ENCODE results near the gene ALG14.

The ALG14 gene

GRCh38 chr1:94962409-94963265 lies 110.1 kb downstream of the ALG14 start:
- H3K9ac ChIP-seq (ENCODE audit: low read depth, low read length) = no peak overlapping the region
- H3K36me3 ChIP-seq (ENCODE audit: insufficient read depth, low read length) = no peaks in the 10 kb centered on the region
- H3K4me1 ChIP-seq (ENCODE audit: insufficient read depth, low read length) = no peaks in the 10 kb centered on the region
- H3K9me3 ChIP-seq (ENCODE audit: control insufficient read depth, insufficient read depth, low read length) = no peaks in the 10 kb centered on the region

GRCh38 chr1:94961988-94962387 lies 110.8 kb downstream of the ALG14 start:
- no peaks in the 10 kb centered on the region for H3K9me3 ChIP-seq (ENCODE audit: control insufficient read depth, insufficient read depth, low read length)
- H3K9ac ChIP-seq (ENCODE audit: low read depth, low read length) = no peak overlapping the region
- H3K4me1 ChIP-seq (ENCODE audit: insufficient read depth, low read length) = no peaks in the 10 kb centered on the region
- H3K36me3 ChIP-seq (ENCODE audit: insufficient read depth, low read length) = no peaks in the 10 kb centered on the region

- no peak overlapping the region for H3K9ac ChIP-seq (ENCODE audit: low read depth, low read length)
- H3K4me1 ChIP-seq (ENCODE audit: insufficient read depth, low read length) = no peaks in the 10 kb centered on the region
- H3K9me3 ChIP-seq (ENCODE audit: control insufficient read depth, insufficient read depth, low read length) = no peaks in the 10 kb centered on the region
- no peaks in the 10 kb centered on the region for H3K36me3 ChIP-seq (ENCODE audit: insufficient read depth, low read length)
Measured at GRCh38 chr1:94961582-94961981, 111.2 kb downstream of the ALG14 start.

- Histone ChIP-seq H3K9ac (ENCODE audit: low read depth, low read length) (no peak overlapping the region), H3K9me3 (ENCODE audit: control insufficient read depth, insufficient read depth, low read length) (no peaks in the 10 kb centered on the region), H3K36me3 (ENCODE audit: insufficient read depth, low read length) (no peaks in the 10 kb centered on the region), H3K4me1 (ENCODE audit: insufficient read depth, low read length) (peaks cover 15% of the 10 kb centered on the region)
Measured at GRCh38 chr1:94958081-94958480, 114.7 kb downstream of the ALG14 start.

- Histone ChIP-seq H3K9ac (ENCODE audit: low read depth, low read length) (no peak overlapping the region), H3K4me1 (ENCODE audit: insufficient read depth, low read length) (peaks cover 15% of the 10 kb centered on the region), H3K9me3 (ENCODE audit: control insufficient read depth, insufficient read depth, low read length) (peaks cover 3% of the 10 kb centered on the region; the same call in 1 of the 2 replicates), H3K36me3 (ENCODE audit: insufficient read depth, low read length) (no peaks in the 10 kb centered on the region)
Measured at GRCh38 chr1:94955767-94956632, 116.8 kb downstream of the ALG14 start.

- no peak overlapping the region for H3K9ac ChIP-seq (ENCODE audit: low read depth, low read length)
- H3K9me3 ChIP-seq (ENCODE audit: control insufficient read depth, insufficient read depth, low read length) = peaks cover 3% of the 10 kb centered on the region; the same call in 1 of the 2 replicates
- H3K4me1 ChIP-seq (ENCODE audit: insufficient read depth, low read length) = peaks cover 15% of the 10 kb centered on the region
- no peaks in the 10 kb centered on the region for H3K36me3 ChIP-seq (ENCODE audit: insufficient read depth, low read length)
Measured at GRCh38 chr1:94954263-94955220, 118.2 kb downstream of the ALG14 start.

GRCh38 chr1:94953746-94954145 lies 119.0 kb downstream of the ALG14 start:
- Histone ChIP-seq H3K4me1 (ENCODE audit: insufficient read depth, low read length) (peaks cover 15% of the 10 kb centered on the region), H3K36me3 (ENCODE audit: insufficient read depth, low read length) (no peaks in the 10 kb centered on the region), H3K9ac (ENCODE audit: low read depth, low read length) (no peak overlapping the region), H3K9me3 (ENCODE audit: control insufficient read depth, insufficient read depth, low read length) (peaks cover 3% of the 10 kb centered on the region; the same call in 1 of the 2 replicates)

- no peaks in the 10 kb centered on the region for H3K36me3 ChIP-seq (ENCODE audit: insufficient read depth, low read length)
- H3K9ac ChIP-seq (ENCODE audit: low read depth, low read length) = no peak overlapping the region
Measured at GRCh38 chr1:94953107-94953506, 119.6 kb downstream of the ALG14 start.

GRCh38 chr1:94952539-94952938 lies 120.2 kb downstream of the ALG14 start:
- Histone ChIP-seq H3K4me1 (ENCODE audit: insufficient read depth, low read length) (peaks cover 15% of the 10 kb centered on the region), H3K9ac (ENCODE audit: low read depth, low read length) (no peak overlapping the region), H3K9me3 (ENCODE audit: control insufficient read depth, insufficient read depth, low read length) (peaks cover 3% of the 10 kb centered on the region; the same call in 1 of the 2 replicates), H3K36me3 (ENCODE audit: insufficient read depth, low read length) (no peaks in the 10 kb centered on the region)

More at GRCh38 chr1:94953107-94953506, 119.6 kb downstream of the ALG14 start:
- peaks cover 3% of the 10 kb centered on the region; the same call in 1 of the 2 replicates for H3K9me3 ChIP-seq (ENCODE audit: control insufficient read depth, insufficient read depth, low read length)
- peaks cover 15% of the 10 kb centered on the region for H3K4me1 ChIP-seq (ENCODE audit: insufficient read depth, low read length)

- H3K36me3 ChIP-seq (ENCODE audit: insufficient read depth, low read length) = no peaks in the 10 kb centered on the region
- no peak overlapping the region for H3K9ac ChIP-seq (ENCODE audit: low read depth, low read length)
- H3K9me3 ChIP-seq (ENCODE audit: control insufficient read depth, insufficient read depth, low read length) = peaks cover 3% of the 10 kb centered on the region; the same call in 1 of the 2 replicates
- H3K4me1 ChIP-seq (ENCODE audit: insufficient read depth, low read length) = peaks cover 15% of the 10 kb centered on the region
Measured at GRCh38 chr1:94951509-94952208, 121.1 kb downstream of the ALG14 start.

GRCh38 chr1:94951046-94951445 lies 121.7 kb downstream of the ALG14 start:
- Histone ChIP-seq H3K9me3 (ENCODE audit: control insufficient read depth, insufficient read depth, low read length) (peaks cover 3% of the 10 kb centered on the region; the same call in 1 of the 2 replicates), H3K9ac (ENCODE audit: low read depth, low read length) (no peak overlapping the region), H3K36me3 (ENCODE audit: insufficient read depth, low read length) (no peaks in the 10 kb centered on the region), H3K4me1 (ENCODE audit: insufficient read depth, low read length) (peaks cover 15% of the 10 kb centered on the region)

GRCh38 chr1:94949681-94950661 lies 122.8 kb downstream of the ALG14 start:
- Histone ChIP-seq H3K4me1 (ENCODE audit: insufficient read depth, low read length) (peaks cover 14% of the 10 kb centered on the region), H3K9ac (ENCODE audit: low read depth, low read length) (no peak overlapping the region), H3K9me3 (ENCODE audit: control insufficient read depth, insufficient read depth, low read length) (peaks cover 3% of the 10 kb centered on the region; the same call in 1 of the 2 replicates), H3K36me3 (ENCODE audit: insufficient read depth, low read length) (no peaks in the 10 kb centered on the region)
